Measurements from ENCODE around the gene RAB6B. TPM values are rescaled to one million over a fixed set of nuclear protein-coding genes. Genes with fewer than 3 reads are reported as not detected.

The RAB6B gene
- total and polyA plus RNA-seq, 2 experiments from 2014 or later, result 1.2 to 3.9 TPM

GRCh38 chr3:133944181-133944580 lies 48.5 kb upstream of the RAB6B start:
- no peak for ATAC-seq
- H3K4me3 Mint-ChIP-seq, result no peak overlapping the region
- no peak overlapping the region for H3K27ac ChIP-seq (ENCODE audit: low read depth)
- no peaks in the 10 kb centered on the region for H3F3A ChIP-seq (replicated peaks; ENCODE audit: low read depth)
- no peaks in the 10 kb centered on the region for H3K9me2 ChIP-seq (ENCODE audit: insufficient read depth)
- peaks cover 13% of the 10 kb centered on the region for H3K4me1 Mint-ChIP-seq
- no peaks in the 10 kb centered on the region for H3K79me2 ChIP-seq (replicated peaks; ENCODE audit: insufficient read depth)
- no peaks in the 10 kb centered on the region; the same call in 2 of the 3 replicates for H3K9me3 Mint-ChIP-seq
- H3K36me3 Mint-ChIP-seq (ENCODE audit: low read depth), result no peaks in the 10 kb centered on the region
- TF ChIP-seq NANOG (IDR thresholded peaks at IDR 0.05; ENCODE audit: borderline replicate concordance) (no peak), EZH2phosphoT487 (IDR thresholded peaks at IDR 0.05; ENCODE audit: unreplicated experiment) (no peak), CREB1 (CRISPR knock-in tag; IDR thresholded peaks at IDR 0.05; ENCODE audit: low read depth) (no peak), ZNF114 (CRISPR knock-in tag; IDR thresholded peaks at IDR 0.05) (no peak), EZH2 (IDR thresholded peaks at IDR 0.05; ENCODE audit: low read depth, unreplicated experiment) (no peak), ZNF331 (CRISPR knock-in tag; IDR thresholded peaks at IDR 0.05; ENCODE audit: low read depth) (no peak), ETS1 (IDR thresholded peaks at IDR 0.05) (no peak), JUNB (IDR thresholded peaks at IDR 0.05; ENCODE audit: unreplicated experiment) (no peak), REST (IDR thresholded peaks at IDR 0.05; ENCODE audit: unreplicated experiment) (no peak), POLR2AphosphoS5 (IDR thresholded peaks at IDR 0.05; ENCODE audit: low read depth) (no peak), CTCF (conservative IDR thresholded peaks at IDR 0.05; ENCODE audit: low read depth in 2 of 2) (no peak)
- TF ChIP-seq, protein P1, sequence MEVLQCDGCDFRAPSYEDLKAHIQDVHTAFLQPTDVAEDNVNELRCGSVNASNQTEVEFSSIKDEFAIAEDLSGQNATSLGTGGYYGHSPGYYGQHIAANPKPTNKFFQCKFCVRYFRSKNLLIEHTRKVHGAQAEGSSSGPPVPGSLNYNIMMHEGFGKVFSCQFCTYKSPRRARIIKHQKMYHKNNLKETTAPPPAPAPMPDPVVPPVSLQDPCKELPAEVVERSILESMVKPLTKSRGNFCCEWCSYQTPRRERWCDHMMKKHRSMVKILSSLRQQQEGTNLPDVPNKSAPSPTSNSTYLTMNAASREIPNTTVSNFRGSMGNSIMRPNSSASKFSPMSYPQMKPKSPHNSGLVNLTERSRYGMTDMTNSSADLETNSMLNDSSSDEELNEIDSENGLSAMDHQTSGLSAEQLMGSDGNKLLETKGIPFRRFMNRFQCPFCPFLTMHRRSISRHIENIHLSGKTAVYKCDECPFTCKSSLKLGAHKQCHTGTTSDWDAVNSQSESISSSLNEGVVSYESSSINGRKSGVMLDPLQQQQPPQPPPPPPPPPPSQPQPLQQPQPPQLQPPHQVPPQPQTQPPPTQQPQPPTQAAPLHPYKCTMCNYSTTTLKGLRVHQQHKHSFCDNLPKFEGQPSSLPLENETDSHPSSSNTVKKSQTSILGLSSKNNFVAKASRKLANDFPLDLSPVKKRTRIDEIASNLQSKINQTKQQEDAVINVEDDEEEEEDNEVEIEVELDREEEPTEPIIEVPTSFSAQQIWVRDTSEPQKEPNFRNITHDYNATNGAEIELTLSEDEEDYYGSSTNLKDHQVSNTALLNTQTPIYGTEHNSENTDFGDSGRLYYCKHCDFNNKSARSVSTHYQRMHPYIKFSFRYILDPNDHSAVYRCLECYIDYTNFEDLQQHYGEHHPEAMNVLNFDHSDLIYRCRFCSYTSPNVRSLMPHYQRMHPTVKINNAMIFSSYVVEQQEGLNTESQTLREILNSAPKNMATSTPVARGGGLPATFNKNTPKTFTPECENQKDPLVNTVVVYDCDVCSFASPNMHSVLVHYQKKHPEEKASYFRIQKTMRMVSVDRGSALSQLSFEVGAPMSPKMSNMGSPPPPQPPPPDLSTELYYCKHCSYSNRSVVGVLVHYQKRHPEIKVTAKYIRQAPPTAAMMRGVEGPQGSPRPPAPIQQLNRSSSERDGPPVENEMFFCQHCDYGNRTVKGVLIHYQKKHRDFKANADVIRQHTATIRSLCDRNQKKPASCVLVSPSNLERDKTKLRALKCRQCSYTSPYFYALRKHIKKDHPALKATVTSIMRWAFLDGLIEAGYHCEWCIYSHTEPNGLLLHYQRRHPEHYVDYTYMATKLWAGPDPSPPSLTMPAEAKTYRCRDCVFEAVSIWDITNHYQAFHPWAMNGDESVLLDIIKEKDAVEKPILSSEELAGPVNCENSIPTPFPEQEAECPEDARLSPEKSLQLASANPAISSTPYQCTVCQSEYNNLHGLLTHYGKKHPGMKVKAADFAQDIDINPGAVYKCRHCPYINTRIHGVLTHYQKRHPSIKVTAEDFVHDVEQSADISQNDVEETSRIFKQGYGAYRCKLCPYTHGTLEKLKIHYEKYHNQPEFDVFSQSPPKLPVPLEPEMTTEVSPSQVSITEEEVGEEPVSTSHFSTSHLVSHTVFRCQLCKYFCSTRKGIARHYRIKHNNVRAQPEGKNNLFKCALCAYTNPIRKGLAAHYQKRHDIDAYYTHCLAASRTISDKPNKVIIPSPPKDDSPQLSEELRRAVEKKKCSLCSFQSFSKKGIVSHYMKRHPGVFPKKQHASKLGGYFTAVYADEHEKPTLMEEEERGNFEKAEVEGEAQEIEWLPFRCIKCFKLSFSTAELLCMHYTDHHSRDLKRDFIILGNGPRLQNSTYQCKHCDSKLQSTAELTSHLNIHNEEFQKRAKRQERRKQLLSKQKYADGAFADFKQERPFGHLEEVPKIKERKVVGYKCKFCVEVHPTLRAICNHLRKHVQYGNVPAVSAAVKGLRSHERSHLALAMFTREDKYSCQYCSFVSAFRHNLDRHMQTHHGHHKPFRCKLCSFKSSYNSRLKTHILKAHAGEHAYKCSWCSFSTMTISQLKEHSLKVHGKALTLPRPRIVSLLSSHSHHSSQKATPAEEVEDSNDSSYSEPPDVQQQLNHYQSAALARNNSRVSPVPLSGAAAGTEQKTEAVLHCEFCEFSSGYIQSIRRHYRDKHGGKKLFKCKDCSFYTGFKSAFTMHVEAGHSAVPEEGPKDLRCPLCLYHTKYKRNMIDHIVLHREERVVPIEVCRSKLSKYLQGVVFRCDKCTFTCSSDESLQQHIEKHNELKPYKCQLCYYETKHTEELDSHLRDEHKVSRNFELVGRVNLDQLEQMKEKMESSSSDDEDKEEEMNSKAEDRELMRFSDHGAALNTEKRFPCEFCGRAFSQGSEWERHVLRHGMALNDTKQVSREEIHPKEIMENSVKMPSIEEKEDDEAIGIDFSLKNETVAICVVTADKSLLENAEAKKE (CRISPR knock-in tag; IDR thresholded peaks at IDR 0.05), result no peak
- no peak for DNase-seq (ENCODE audit: low spot score)
- no peak overlapping the region for H3K4me2 ChIP-seq
- no peaks in the 10 kb centered on the region for H3K4me1 ChIP-seq (ENCODE audit: insufficient read depth)
- H3K27me3 ChIP-seq (ENCODE audit: insufficient read depth), result no peaks in the 10 kb centered on the region
- peaks cover 2% of the 10 kb centered on the region for H3K27me3 Mint-ChIP-seq (ENCODE audit: insufficient read depth, low read depth, poor library complexity)
- H2AFZ ChIP-seq, result no peak overlapping the region
- no peaks in the 10 kb centered on the region for H4K20me1 ChIP-seq (replicated peaks; ENCODE audit: insufficient read depth)
- H3K27ac Mint-ChIP-seq, result no peak overlapping the region
- H3K36me3 ChIP-seq (ENCODE audit: insufficient read depth), result no peaks in the 10 kb centered on the region
- H3K4me3 ChIP-seq, result no peak overlapping the region
